Spleen (tissue), 7 donors: ENCODE data around the gene SFXN5.

Experiments
- CTCF ChIP-seq, 11 experiments: fragments of 200-600 bp in 7 of 11; fragments of 450-650 bp in 4 of 11; sonication (generic) in 4 of 11; IDR thresholded peaks in 8 of 11; conservative IDR thresholded peaks in 3 of 11; 1 replicate in 7 of 11; 2 replicates in 4 of 11; pipeline versions ENCODE4 v1.4.0 to v1.8.0; 2016 to 2021; ENCODE audit warnings: antibody characterized with exemption in 11 of 11, inconsistent platforms in 4 of 11, mild to moderate bottlenecking in 1 of 11
- POLR2A ChIP-seq, 3 donors: fragments of 450-650 bp; IDR thresholded peaks; one replicate each; pipeline ENCODE4 v1.5.1; 2017; ENCODE audit warnings: antibody characterized with exemption in 3 of 3, mild to moderate bottlenecking in 1 of 3
- POLR2AphosphoS5 ChIP-seq, 3 donors: sonication (generic); formaldehyde crosslinking; IDR thresholded peaks; one replicate each; pipeline ENCODE4 v1.5.1; 2017; ENCODE audit warnings: antibody characterized with exemption in 3 of 3
- donor health status: DM: no; HTN: no; CAD: no; lungs with moderate emphysema.
- donor health status: DM: no; HTN: no; CAD: no.
- donor health status: DM: no; HTN: no; CAD: no.

GRCh38 chr2:73104933-73105332 lies 33.4 kb upstream of the SFXN5 start:
- TF ChIP-seq CTCF (IDR thresholded peaks at IDR 0.05 in 8 of 11, conservative IDR thresholded peaks at IDR 0.05 in 3 of 11) (no peak), POLR2A (IDR thresholded peaks at IDR 0.05) (no peak), POLR2AphosphoS5 (IDR thresholded peaks at IDR 0.05) (no peak)
